Spinal cord (tissue), 10 donors: ENCODE results near the gene AKT1. TPM values are rescaled to one million over a fixed set of nuclear protein-coding genes. Genes with fewer than 3 reads are reported as not detected.

Experiments
- DNase-seq, 6 donors: peaks; one replicate each; pipeline versions ENCODE4 v3.0.0 to v3.0.0-alpha.2; 2013 to 2015; ENCODE audit warnings: low spot score in 6 of 6, low read depth in 4 of 6
- H3K27ac ChIP-seq: one replicate; pipeline ENCODE4 v1.5.1; 2013; ENCODE audit warnings: low read depth, low read length, control low read depth
- H3K27me3 ChIP-seq: one replicate; pipeline ENCODE4 v1.6.1; 2013; ENCODE audit warnings: low read length; ENCODE audit not compliant: control insufficient read depth, insufficient read depth
- H3K36me3 ChIP-seq: one replicate; pipeline ENCODE4 v1.6.1; 2013; ENCODE audit warnings: low read length; ENCODE audit not compliant: control insufficient read depth, insufficient read depth
- H3K4me1 ChIP-seq: one replicate; pipeline ENCODE4 v1.6.1; 2013; ENCODE audit warnings: low read length; ENCODE audit not compliant: control insufficient read depth, insufficient read depth
- H3K4me3 ChIP-seq: one replicate; pipeline ENCODE4 v1.5.1; 2013; ENCODE audit warnings: low read depth, low read length, control low read depth
- H3K9me3 ChIP-seq: one replicate; pipeline ENCODE4 v1.6.1; 2013; ENCODE audit warnings: low read length; ENCODE audit not compliant: control insufficient read depth, insufficient read depth
- WGBS: methylation state at CpG from one replicate; pipeline ENCODE4 v1.1.5; 2013; ENCODE audit warnings: missing lambda C conversion rate; ENCODE audit not compliant: insufficient coverage; 5-methylcytosine and 5-hydroxymethylcytosine counted together
- polyA plus RNA-seq, 2 donors: library from polyadenylated mRNA; unstranded; fragments of 120-200 nt; gene quantifications; one replicate each; pipeline ENCODE4 v1.2.1, GENCODE V29; 2013; ENCODE audit not compliant: insufficient read length in 2 of 2
- total RNA-seq, 2 donors: library from RNA; depleted of rRNA in 1 of 2; stranded (reverse); fragments of 120-200 nt in 1 of 2; fragments of >200 nt in 1 of 2; gene quantifications; one replicate each; pipeline versions ENCODE4 v1.2.3 to v1.2.4, GENCODE V29; 2013 to 2014
- donor health status: healthy.

Gene AKT1
- total and polyA plus RNA-seq, 4 donors: 60.3 to 174 (median 152) TPM

GRCh38 chr14:104793703-104793959 lies 1.9 kb downstream of the AKT1 start:
- H3K4me1 ChIP-seq: peaks cover 50% of the 10 kb centered on the region
- H3K27ac ChIP-seq: peak overlapping the region; percentile 35
- DNase-seq: no peak
- peaks cover 2% of the 10 kb centered on the region for H3K27me3 ChIP-seq
- WGBS: 83% methylated on average over 2 of the region's 2 CpGs
- no peak overlapping the region for H3K4me3 ChIP-seq
- no peaks in the 10 kb centered on the region for H3K9me3 ChIP-seq
- peaks cover 55% of the 10 kb centered on the region for H3K36me3 ChIP-seq

GRCh38 chr14:104792945-104793702 lies 2.4 kb downstream of the AKT1 start:
- Histone ChIP-seq H3K9me3 (no peaks in the 10 kb centered on the region), H3K4me1 (peaks cover 55% of the 10 kb centered on the region), H3K27ac (no peak overlapping the region), H3K4me3 (no peak overlapping the region), H3K27me3 (peaks cover 2% of the 10 kb centered on the region), H3K36me3 (peaks cover 60% of the 10 kb centered on the region)
- DNase-seq: no peak
- 83% methylated on average over 15 of the region's 16 CpGs for WGBS

DNA sequence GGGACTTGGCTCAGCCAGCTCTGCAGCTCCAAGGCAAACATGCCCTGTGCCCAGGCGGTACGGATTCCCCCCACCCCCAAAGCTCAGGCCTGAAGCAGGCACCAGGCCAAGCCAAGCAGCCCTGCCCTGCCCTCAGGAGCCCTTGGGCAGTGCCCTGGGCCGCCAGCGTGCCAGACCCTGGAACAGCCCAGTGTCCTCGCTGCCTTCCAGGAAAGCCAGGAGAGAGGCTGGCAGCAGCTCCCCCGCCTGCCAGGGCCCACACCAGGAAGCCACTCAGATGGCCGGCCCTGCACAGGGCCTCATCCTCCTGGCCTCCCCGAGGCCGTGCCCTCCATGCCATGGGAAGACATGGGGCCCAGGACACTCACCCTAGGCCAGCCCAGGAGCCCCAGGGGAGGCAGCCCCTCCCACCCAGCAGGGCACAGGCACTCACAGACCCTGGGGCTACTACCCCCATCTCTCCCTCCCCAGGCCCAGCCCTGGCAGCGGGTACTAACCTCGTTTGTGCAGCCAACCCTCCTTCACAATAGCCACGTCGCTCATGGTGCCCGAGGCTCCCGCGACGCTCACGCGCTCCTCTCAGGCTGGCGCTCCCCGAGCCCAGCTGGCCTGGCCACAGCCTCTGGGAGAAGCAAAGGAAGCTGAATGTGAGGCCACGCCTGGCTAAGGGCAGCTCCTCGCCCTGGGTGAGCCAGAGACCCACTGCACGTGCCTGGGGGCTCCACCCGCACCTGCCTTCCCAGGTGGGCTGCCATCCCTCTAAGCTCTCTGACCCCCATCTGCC lies 3.3 kb downstream of the AKT1 start:
- Histone ChIP-seq H3K27me3 (peaks cover 2% of the 10 kb centered on the region), H3K27ac (no peak overlapping the region), H3K4me3 (no peak overlapping the region), H3K4me1 (peaks cover 58% of the 10 kb centered on the region), H3K9me3 (no peaks in the 10 kb centered on the region), H3K36me3 (peaks cover 68% of the 10 kb centered on the region)
- WGBS: 59% methylated on average over 25 of the region's 25 CpGs
- no peak for DNase-seq

- H3K27ac ChIP-seq: no peak overlapping the region
- WGBS: 88% methylated on average over 9 of the region's 9 CpGs
- DNase-seq: no peak
- H3K27me3 ChIP-seq: peaks cover 2% of the 10 kb centered on the region
- no peak overlapping the region for H3K4me3 ChIP-seq
- H3K4me1 ChIP-seq: peaks cover 66% of the 10 kb centered on the region
- H3K9me3 ChIP-seq: no peaks in the 10 kb centered on the region
- peaks cover 77% of the 10 kb centered on the region for H3K36me3 ChIP-seq
Measured at GRCh38 chr14:104791425-104791824, 4.1 kb downstream of the AKT1 start.

- DNase-seq: no peak
- H3K4me3 ChIP-seq: no peak overlapping the region
- 87% methylated on average over 16 of the region's 31 CpGs for WGBS
- H3K4me1 ChIP-seq: peaks cover 72% of the 10 kb centered on the region
- no peaks in the 10 kb centered on the region for H3K9me3 ChIP-seq
- no peak overlapping the region for H3K27ac ChIP-seq
- H3K27me3 ChIP-seq: no peaks in the 10 kb centered on the region
- peaks cover 90% of the 10 kb centered on the region for H3K36me3 ChIP-seq
Measured at GRCh38 chr14:104789752-104790743, 5.5 kb downstream of the AKT1 start.

GRCh38 chr14:104788873-104789663 lies 6.5 kb downstream of the AKT1 start:
- Histone ChIP-seq H3K4me3 (no peak overlapping the region), H3K36me3 (peaks cover 98% of the 10 kb centered on the region), H3K9me3 (no peaks in the 10 kb centered on the region), H3K27ac (no peak overlapping the region), H3K27me3 (no peaks in the 10 kb centered on the region), H3K4me1 (peaks cover 74% of the 10 kb centered on the region)
- 84% methylated on average over 39 of the region's 39 CpGs for WGBS
- DNase-seq: no peak

- Histone ChIP-seq H3K9me3 (no peaks in the 10 kb centered on the region), H3K4me1 (peaks cover 74% of the 10 kb centered on the region), H3K27ac (no peak overlapping the region), H3K36me3 (peaks cover 98% of the 10 kb centered on the region), H3K4me3 (no peak overlapping the region), H3K27me3 (no peaks in the 10 kb centered on the region)
- peak in 2 of 6 donors; percentile 57 to 69 for DNase-seq
- 45% methylated on average over 8 of the region's 14 CpGs for WGBS
Measured at GRCh38 chr14:104788161-104788818, 7.3 kb downstream of the AKT1 start.

DNA sequence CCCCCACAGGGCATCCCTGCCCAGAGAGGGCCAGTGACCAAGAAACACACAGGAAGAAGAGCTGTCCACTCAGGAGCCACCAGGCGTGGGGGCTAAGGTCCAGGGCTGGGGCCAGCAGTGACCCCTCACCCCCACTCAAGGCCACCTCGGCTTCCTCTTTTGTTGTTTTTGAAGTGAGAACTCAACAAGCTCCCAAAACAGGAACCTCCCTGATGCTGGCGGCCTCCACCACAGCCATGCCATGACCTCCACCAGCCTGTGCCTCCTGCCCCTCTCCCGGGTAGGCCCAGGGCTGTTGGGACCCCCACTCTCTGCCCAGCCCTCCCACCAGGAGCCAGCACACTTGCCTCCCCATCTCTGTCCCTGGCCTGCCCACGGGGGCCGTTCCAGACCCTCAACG lies 7.8 kb downstream of the AKT1 start:
- peaks cover 97% of the 10 kb centered on the region for H3K36me3 ChIP-seq
- WGBS: 71% methylated on average over 3 of the region's 7 CpGs
- no peak overlapping the region for H3K27ac ChIP-seq
- no peak for DNase-seq
- H3K4me3 ChIP-seq: no peak overlapping the region
- H3K9me3 ChIP-seq: no peaks in the 10 kb centered on the region
- H3K4me1 ChIP-seq: peaks cover 74% of the 10 kb centered on the region
- H3K27me3 ChIP-seq: no peaks in the 10 kb centered on the region
